ENCODE data around the gene COG3.

COG3 gene

DNA sequence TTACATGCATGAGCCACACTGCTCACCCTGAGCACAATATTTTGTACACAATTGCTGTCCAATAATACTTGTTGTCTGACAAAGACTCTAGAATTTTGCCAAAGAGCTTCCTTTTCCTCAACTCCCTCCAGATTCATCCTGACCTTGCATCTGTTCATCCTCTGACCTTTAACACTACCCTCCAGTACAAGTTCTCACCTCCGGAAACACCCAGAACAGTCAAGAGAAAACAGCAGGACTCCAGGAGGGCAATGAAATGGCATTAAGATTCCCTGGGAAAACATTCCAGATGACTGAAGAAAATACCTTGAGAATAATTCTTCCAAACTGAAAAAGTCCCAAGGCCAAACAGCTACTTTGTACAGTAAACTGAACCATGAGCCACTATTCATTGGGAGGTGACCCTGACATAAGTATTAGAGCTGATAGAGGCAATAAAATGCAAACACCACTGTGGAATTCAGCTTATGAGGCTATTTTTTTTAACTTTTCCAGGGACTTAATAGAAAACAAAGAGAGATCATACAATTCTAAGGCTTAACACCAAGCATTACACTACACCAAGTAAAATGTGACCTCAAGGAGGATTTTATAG, 15.7 kb upstream of the COG3 start:
- no peak for DNase-seq

DNA sequence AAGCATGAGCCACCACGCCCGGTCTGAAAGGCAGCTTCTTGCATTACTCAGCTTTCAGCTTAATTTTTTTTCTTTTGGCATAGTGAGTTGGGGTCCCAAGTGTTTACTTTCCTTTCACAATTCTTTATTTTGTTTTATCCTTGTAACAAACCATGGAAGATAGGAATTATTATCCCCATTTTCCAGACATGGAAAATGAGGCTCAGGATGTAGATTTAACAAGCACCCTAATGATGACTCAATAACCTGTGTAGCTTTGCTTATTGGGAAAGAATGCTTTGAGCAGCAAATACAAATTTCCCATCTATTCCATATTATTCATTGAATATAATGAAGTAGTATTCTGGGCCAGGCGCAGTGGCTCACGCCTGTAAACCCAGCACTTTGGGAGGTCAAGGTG, 13.5 kb upstream of the COG3 start:
- no peak for DNase-seq

DNA sequence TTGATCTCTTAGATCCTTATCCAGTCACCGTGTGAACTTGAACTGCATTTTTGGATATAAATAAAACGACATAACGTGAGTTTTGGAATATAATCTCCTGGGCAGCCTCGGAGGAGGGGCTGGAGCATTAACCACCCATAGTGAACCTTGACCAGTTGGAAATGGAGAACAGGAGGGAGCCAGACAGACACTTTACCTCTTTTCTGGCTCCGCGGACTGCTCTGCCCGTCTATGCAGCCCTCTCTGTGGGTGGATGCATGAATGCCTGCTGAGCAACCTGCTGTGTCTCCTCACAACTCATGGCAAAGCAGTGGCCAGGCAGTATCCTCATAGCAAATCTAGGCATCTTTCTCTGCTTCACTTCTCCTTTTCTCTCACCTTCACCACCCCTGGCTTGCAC, 10.5 kb upstream of the COG3 start:
- DNase-seq, result no peak

DNA sequence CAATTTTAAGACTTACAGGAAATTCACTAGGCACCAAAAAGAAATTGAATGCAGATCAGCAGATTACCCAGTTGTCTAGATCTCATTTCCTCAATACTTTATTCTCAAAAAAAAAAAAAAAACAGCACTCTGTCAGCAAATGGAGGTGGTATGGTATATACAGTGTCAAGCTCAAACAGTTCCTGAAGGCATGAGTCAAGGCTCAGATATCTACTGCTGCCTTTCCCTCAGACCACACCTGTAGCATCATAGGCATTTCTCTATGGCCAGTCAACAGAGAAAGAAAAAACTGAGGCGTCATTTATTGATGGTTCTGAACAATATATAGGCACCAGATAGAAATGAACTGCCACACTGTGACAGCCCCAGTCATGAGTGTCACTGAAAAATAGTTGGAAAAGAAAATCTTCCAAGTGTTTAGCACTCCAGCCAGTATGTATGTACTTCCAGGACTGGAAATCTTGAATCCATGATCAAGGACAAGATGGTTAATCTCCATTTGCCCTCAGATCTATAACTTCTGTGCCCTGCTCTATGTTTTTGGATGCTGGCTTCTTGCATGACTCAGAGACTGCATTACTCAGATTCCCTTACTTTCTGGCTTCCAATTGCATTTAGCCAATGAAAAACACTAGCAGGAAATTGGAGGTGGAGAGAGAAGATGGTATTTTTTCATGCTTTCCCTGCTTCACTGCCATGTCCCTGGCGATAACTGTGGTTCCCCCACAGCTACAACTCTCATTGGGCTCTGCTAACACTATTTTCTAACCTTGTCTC, 8.4 kb upstream of the COG3 start:
- no peak for DNase-seq

DNA sequence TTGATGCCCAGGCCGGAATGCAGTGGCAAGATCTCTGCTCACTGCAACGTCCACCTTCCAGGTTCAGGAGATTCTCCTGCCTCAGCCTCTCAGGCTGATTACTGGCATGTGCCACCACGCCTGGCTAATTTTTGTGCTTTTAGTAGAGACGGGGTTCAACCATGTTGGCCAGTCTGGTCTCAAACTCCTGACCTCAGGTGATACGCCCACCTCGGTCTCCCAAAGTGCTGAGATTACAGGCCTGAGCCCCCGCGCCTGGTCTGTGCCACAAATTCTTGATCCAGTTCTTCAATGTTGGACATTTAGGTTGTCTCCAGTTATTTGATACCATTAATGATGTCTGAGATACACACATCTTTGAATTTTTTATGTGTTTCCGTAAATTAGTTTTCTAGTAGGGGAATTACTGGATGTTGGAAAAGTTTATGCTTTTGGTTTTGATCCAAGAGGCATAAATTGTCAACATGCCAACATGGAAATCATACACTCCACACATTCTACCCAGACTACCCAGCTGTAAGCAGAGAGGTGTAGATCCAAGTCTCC, 525 bp upstream of the COG3 start:
- DNase-seq, result no peak

DNA sequence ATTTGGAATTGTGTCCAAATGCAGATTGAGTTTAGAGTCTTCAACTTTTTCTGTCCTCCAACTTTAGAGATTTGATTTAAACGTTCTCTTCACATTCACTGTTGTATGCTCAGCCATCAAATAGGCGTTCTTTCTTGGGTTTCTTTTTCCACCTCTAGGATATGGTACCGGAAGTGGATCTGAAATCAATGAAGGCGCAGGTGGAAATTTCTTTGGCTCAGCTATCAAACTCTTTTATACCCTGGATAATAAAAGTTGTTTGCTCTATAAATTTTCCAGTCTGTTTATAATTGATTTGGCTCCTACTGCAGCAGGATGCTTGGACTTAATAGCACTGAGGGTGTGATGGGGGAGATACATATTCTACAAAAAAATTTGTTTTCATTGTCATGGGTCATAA, 1.6 kb downstream of the COG3 start:
- DNase-seq, result no peak

DNA sequence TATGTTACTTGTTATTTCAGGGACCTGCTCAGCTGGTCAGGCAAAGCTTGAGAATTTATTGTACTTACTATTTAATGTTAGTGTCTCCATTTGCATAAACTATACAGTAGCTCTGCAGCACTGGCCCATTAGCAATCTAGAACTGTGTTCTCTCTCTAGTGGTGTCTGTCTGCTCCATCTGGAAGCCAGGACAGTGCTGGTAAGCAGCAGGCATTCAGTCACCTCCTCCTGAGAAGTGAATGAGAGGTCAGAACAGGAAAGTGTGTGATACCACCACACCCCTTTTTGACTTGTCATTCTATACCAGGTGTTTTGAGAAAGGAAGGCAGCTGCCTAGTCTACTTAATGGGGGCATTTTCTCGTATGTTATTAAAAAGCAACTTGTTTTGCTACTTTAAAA, 3.9 kb downstream of the COG3 start:
- no peak for DNase-seq

DNA sequence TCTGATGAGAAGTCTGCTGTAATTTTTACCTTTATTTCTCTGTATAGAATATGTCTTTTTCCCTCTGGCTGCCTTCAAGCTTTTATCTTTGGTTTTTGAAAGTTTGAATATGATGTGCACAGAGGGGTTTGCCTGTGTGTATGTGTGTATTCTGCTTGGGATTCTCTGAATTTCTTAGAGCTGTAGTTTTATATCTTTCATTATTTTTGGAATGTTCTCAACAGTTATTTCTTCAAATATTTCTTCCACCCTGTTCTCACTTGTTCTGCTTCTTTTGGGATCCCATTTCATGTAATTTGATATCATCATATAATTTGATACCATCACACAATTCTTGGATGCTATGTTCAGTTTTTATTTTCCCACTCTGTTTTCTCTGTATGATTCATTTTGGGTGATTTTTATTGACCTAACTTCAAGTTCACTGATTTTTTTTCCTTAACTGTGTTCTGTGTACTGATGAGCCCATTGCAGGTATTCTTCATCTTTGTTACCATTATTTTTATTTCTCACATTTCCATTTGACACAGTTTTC, 7.5 kb downstream of the COG3 start:
- DNase-seq, result no peak

DNA sequence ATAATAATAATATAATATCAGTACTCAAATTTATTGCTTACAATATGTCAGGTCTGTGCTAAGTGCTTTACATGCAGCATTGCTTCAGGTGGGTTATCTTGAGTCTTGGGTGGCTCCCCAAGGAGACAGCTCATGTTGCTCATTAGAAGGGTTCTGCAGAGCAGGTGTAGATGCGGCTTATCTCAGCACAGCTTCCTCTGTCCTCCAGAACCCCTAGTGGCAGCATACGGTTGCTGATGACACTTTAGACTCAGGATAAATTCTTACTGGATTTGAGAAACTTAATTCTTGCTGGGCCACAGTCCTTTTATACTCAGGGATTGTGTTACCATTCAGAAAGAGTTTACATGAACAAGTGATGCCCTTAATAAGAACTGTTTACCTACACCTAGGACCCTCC, 8.9 kb downstream of the COG3 start:
- DNase-seq, result no peak

DNA sequence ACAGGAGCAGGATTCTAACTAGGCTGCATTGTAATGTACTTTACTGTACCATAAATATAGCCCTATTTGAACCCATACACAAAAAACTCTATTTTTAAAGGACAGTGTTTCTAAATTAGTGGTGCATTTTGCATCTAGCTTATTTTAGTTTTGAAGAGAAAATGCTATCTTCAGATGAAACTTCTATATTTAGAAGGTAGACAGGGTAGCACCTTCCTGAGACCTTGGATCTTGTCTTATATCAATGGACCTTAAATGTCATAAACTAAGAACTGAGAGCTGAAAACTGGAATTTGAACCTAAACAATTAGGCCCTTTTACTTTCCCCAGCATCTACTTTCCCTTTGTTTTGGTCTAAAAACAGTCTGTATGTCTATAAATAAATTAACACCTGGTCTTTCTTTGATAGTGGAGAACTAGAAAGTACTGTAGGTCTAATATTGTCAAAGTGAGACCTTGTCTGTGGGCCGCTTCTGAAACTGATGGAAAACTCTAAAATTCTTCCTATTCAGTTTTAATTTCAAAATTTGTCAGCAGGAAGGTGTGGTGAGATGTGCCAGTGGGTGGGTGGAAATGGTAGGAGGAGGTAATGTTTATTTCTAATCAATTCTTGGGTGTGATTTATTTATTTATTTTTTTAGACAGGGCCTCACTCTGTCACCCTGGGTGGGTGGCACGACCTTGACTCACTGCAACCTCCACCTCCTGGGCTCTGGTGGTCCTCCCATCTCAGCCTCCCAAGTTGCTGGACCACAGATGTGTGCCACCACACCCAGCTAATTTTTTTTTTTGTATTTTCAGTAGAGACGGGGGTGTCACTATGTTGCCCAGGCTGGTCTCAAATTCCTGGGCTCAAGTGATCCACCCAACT, 10.1 kb downstream of the COG3 start:
- no peak for DNase-seq

DNA sequence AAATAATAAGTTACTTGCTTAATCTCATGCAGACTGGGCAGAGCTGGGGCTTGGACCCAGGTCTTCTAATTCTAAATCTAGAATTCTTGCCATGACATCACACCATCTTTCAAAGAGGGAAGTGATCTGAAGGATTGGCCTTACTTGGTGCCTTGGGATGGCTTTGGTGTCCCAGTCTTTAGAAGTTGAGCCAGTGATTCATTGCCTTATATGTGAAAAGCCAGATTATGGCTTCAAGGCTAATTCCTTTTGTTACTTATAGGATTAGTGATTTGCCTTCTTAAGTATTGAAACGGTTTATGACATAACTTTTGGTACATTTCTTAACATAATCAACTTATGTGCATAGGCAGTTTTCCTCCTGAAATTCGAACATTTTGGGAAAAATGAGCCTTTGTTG, 14.9 kb downstream of the COG3 start:
- DNase-seq, result no peak

DNA sequence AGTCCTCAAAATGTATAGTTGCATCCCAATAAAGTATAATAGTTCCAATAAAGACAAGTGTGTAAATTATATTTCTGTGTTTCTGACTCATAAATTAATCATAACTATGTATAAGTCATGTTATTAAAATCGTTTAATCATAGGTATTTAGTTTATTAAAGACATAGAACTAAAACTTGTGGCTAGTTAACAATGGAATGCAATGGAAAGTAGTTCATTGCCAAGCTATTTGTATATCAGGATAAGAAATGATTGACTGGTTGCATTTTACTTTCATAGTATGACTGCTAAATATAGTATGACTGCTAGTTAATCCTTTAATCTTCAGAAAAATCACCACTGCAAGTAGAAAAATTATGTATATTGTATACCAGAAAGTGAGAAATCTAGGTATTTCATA, 16.9 kb downstream of the COG3 start:
- no peak for DNase-seq

DNA sequence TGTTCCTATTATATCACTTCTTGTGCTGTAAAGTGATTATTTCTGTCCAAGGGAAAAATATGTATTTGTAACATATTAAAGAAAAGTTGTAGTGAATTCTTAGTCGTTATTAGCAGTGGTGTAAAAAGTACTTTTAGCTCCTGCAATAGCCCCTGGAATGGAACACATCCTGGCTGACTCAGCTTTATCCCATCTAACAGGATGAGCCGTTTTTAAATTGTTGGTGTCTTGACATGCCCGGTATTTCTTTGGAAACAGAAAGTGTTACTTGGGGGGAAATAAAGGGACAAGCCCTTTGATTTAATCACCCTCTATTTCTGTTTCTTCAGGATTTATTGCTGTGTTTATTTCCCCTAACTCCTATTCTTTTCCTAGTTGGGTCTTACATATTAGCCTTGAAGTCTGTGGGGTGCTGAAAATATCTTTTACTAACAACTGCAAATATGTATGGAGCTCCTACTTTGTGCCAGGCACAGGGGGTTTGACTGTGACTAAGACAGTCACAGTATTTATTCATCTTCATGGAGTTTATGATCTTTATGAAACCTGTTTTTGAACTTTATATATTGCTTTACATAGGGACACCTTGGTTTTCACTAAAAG, 17.9 kb downstream of the COG3 start:
- no peak for DNase-seq

DNA sequence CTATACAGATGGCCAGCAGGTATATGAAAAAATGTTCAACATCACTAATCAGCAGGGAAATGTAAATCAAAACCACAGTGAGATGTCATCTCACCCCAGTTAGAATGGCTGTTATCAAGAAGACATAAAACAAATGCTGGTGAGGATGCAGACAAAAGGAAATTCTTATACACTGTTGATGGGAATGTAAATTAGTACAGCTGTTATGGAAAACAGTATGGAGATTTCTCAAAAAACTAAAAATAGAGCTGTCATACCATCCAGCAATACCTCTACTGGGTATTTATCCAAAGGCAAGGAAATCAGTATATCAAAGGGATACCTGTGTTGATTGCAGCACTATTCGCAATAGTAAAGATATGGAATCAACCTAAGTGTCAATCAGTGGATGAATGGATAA, 22.9 kb downstream of the COG3 start:
- DNase-seq, result no peak

DNA sequence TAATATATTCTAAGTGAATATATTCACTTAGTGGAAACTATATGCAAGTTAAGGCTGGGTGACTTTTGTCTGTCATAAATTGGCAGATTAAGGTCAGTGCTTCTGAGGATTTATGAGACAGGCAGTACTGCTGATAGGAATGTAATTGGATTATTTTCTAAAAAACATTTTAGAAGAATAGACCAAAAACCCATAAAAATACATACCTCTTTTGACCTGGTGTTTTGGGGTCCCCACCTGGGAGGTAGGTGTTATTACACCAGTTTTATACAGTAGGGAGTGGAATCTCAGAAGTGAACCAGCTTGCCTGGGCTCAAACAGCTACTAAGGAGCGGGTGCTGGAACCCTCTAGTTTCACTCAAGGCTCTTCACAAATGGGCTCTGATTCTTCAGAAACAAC, 25.3 kb downstream of the COG3 start:
- DNase-seq, result no peak

DNA sequence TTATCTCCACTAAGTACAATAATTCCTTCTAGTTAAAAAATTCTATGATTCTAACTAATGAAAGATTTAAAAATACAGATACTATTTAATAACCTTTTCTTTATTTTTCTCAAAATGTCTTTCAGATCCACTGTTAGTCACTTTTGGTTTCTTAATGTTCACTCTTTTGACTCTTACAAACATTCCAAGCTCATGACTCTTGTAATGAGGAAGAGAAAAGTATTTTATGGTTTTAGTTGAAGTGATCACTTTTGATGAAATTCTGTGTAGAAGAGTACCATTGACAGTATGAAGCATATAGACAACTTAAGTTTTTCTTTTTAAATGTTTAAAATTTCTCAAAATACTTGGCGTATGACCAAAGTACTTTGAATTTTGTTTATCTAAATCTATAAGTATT, 27.8 kb downstream of the COG3 start:
- DNase-seq, result no peak

DNA sequence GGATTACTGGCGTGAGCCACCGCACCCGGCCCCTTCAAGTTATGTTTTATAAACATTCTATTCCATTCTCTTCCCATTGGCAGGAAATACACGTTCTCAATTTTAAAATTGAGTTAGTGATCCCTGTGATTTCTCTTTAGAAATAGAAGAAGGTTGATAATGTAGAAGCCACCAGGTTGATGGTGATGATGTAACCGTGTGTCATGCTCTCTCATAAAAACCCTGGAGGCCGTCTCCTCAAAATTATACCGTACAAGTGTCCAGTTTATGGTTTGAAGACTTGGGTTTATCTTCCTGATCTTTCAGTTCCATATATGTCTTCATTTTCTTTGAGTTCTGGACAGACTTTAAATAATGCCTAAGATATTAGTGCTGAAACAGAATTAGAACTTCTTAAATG, 32.2 kb downstream of the COG3 start:
- no peak for DNase-seq

DNA sequence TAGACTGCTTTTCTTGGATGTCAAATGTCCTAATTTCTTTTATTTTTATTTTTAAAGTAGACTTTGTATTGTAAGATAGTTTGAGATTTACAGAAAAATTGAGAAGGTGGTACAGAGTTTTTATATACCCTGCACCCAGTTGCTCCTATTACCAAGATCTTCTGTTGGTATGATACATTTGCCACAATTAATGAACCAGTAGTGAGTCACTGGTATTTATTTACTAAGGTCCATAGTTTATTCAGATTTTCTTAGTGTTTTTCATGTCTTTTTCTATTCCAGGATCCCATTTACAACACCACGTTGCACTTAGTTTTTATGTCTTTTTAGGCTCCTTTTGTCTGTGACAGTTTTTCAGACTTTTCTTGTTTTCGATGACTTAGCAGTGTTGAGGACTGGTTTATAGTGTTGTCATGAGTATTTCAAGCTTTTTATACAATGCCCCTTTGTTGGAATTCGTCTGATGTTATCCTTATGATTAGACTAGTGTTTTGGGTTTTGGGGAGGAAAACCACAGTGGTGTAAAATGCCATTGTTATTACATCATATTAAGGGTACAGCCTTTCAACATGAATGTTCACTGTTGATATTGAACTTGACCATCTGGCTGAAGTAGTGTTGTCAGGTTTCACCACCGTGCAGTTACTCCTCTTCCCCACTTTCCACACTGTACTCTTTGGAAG, 35.9 kb downstream of the COG3 start:
- no peak for DNase-seq

DNA sequence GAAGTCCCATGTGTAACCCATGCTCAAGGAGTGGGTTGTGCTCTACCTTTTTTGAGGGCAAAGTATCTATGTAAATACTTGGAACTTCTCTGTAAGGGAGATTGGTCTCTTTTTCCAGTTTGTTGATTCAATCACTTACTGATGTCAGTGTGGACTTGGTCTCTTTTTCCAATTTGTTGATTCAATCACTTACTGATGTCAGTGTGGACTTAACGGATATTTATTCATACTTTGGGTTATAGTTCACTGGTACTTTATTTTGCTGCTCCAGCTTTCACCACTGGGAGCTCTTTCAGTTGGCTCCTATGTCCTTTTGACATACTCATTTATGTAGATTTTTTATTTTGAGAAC, 36.4 kb downstream of the COG3 start:
- no peak for DNase-seq

DNA sequence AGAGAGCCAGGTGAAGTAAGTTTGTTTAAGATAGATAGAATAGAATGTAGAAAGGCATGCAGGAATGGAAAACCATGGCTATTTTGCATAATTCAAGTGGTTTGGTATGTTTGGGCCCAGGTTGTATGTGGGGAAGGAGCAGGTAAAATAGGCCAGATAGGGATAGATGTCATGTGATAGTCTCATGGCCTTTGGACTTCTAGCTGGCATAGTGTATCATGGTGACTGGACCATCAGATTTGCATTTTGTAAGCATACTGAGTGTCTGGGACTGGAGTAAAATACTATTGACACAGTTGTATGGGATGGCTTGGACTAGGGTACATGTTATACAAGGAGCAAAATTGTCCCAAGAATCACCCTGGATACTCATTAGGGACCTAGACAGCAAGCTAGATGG, 38.9 kb downstream of the COG3 start:
- DNase-seq, result no peak

DNA sequence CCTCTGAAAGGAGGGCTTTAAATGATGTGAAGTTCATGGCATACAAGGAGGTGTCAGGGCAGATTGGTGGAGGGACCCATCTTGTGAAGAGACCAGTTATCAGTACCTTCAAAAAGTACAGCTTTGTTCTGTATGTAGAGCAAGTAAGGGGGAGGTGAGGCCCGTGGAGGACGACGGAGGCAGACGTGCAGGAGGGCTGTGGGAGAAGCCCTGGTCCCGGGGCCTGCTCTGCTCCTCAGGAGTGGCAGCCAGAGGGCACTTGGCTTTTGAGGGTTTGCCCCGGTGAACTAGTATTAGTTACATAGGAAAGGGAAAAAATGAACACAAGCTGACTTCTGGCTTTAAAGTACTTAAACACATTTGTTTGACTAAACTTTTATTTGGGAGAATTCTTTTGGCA, 42.1 kb downstream of the COG3 start:
- no peak for DNase-seq

DNA sequence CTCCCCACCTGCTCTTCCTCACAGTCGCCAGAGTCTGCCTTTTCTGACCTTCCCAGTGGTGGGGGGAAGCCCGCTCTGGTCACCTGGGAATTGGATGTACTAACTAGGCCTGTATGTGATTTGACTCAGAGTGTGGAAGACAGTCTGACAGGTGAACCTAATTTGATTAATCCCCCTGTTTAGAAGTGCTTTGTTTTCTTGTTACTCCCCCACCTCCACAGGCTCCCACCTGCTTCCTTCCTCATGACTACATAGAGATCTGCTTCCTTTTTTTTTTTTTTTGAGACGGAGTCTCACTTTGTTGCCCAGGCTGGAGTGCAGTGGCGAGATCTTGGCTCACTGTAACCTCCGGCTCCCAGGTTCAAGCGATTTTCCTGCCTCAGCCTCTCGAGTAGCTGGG, 44.0 kb downstream of the COG3 start:
- no peak for DNase-seq

DNA sequence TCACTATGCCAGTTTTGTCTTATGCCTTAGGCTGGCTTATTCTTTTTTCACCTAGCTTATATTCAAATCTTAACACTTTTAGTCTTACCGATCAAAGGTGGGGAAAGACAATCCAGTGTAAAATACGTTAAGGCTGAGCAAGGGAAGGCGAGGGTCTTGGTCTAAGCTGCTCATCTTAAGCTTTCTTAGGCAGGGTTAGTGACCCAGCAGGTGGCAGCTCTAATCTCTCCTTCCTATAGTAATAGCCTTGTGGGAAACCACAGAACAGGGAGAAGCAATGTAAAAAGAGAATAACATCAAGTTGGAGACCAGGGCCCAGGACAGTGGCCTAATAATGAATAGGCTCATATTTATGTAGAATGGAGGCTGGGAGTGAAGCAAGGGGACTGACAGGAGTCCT, 45.9 kb downstream of the COG3 start:
- no peak for DNase-seq
